HS-5 (cell line): ENCODE measurements around the gene SDC1.
"Not testable (repeated sequence)": the region's sequence is repeated elsewhere in the genome, so short reads cannot be mapped to it uniquely, and the experiment has no call there.

ENCODE experiments used
- DNase-seq: peaks from one replicate; pipeline ENCODE4 v3.0.0-alpha.2; 2012; ENCODE audit warnings: low read depth

The SDC1 gene

GRCh38 chr2:20224716-20225293 lies at the start of gene SDC1:
Gene SDC1, minus strand, starts transcription at chr2:20225130. Its CDS starts 263 bp downstream, at chr2:20224867.
- no peak for DNase-seq

- no peak for DNase-seq
Observed at GRCh38 chr2:20273042-20273441, 48.1 kb upstream of the SDC1 start.

- not testable (repeated sequence) for DNase-seq
Observed at GRCh38 chr2:20268317-20268716, 43.4 kb upstream of the SDC1 start.

- DNase-seq, result no peak
Observed at GRCh38 chr2:20267529-20267928, 42.6 kb upstream of the SDC1 start.

- DNase-seq, result no peak
Observed at GRCh38 chr2:20264629-20265028, 39.7 kb upstream of the SDC1 start.

- no peak for DNase-seq
Observed at GRCh38 chr2:20257411-20257810, 32.5 kb upstream of the SDC1 start.

- no peak for DNase-seq
Observed at GRCh38 chr2:20254731-20255130, 29.8 kb upstream of the SDC1 start.

GRCh38 chr2:20250436-20250835 lies 25.5 kb upstream of the SDC1 start:
- DNase-seq, result no peak

GRCh38 chr2:20249170-20249569 lies 24.2 kb upstream of the SDC1 start:
- DNase-seq, result no peak

- DNase-seq, result no peak
Observed at GRCh38 chr2:20247084-20247483, 22.2 kb upstream of the SDC1 start.

GRCh38 chr2:20243637-20244036 lies 18.7 kb upstream of the SDC1 start:
- not testable (repeated sequence) for DNase-seq

GRCh38 chr2:20242727-20243377 lies 17.9 kb upstream of the SDC1 start:
- DNase-seq, result no peak

- DNase-seq, result no peak
Observed at GRCh38 chr2:20241973-20242726, 17.2 kb upstream of the SDC1 start.

GRCh38 chr2:20240291-20240690 lies 15.4 kb upstream of the SDC1 start:
- DNase-seq, result not testable (repeated sequence)

- no peak for DNase-seq
Observed at GRCh38 chr2:20236496-20236895, 11.6 kb upstream of the SDC1 start.

- no peak for DNase-seq
Observed at GRCh38 chr2:20235655-20236305, 10.8 kb upstream of the SDC1 start.

GRCh38 chr2:20234597-20234996 lies 9.7 kb upstream of the SDC1 start:
- DNase-seq, result not testable (repeated sequence)

- no peak for DNase-seq
Observed at GRCh38 chr2:20232837-20233207, 7.9 kb upstream of the SDC1 start.

- DNase-seq, result peak; percentile 87
Observed at GRCh38 chr2:20231598-20232026, 6.7 kb upstream of the SDC1 start.

GRCh38 chr2:20231159-20231558 lies 6.2 kb upstream of the SDC1 start:
- DNase-seq, result no peak

- DNase-seq, result no peak
Observed at GRCh38 chr2:20230114-20230425, 5.1 kb upstream of the SDC1 start.

GRCh38 chr2:20229322-20230113 lies 4.6 kb upstream of the SDC1 start:
- no peak for DNase-seq
